Measurements from ENCODE around the gene TBC1D14. TPM values are rescaled to one million over a fixed set of nuclear protein-coding genes. Genes with fewer than 3 reads are reported as not detected.

The TBC1D14 gene
- total and polyA plus RNA-seq, 9 of the 15 experiments (the other 6 are each of a cell fraction or from before 2014, with no cell fraction given) = 2.1 to 59.6 (median 44.8) TPM

GRCh38 chr4:6986781-6987587 lies 77.4 kb downstream of the TBC1D14 start (continued):
- no peak for TF ChIP-seq ZNF407 (IDR thresholded peaks at IDR 0.05; ENCODE audit: low read depth)
- TF ChIP-seq GTF3C2 (IDR thresholded peaks at IDR 0.05; ENCODE audit: borderline replicate concordance, extremely low read depth, insufficient read length) = no peak
- TF ChIP-seq ZNF655 (CRISPR knock-in tag; IDR thresholded peaks at IDR 0.05) = no peak
- no peak for TF ChIP-seq SMARCA5 (IDR thresholded peaks at IDR 0.05)
- peak in 1 of 2 experiments; percentile 92; a peak in 3 of 4 replicates for TF ChIP-seq FOXK2 (conservative IDR thresholded peaks at IDR 0.05 in 1 of 2, IDR thresholded peaks at IDR 0.05 in 1 of 2; ENCODE audit: low read depth in 2 of 2)
- TF ChIP-seq TCF7L2 (IDR thresholded peaks at IDR 0.05; ENCODE audit: low read depth, low read length) = no peak
- no peak for TF ChIP-seq LARP7 (IDR thresholded peaks at IDR 0.05)
- TF ChIP-seq CBFA2T3 (IDR thresholded peaks at IDR 0.05) = no peak
- TF ChIP-seq BCLAF1 (IDR thresholded peaks at IDR 0.05; ENCODE audit: borderline replicate concordance in 1 of 2, control insufficient read depth in 1 of 2, low read depth in 2 of 2, low read length in 1 of 2) = no peak
- no peak for TF ChIP-seq DDX20 (tag; IDR thresholded peaks at IDR 0.05; ENCODE audit: low read depth)

Measured in K562 (cell line).